ENCODE measurements around the gene SHC4.

The SHC4 gene

DNA sequence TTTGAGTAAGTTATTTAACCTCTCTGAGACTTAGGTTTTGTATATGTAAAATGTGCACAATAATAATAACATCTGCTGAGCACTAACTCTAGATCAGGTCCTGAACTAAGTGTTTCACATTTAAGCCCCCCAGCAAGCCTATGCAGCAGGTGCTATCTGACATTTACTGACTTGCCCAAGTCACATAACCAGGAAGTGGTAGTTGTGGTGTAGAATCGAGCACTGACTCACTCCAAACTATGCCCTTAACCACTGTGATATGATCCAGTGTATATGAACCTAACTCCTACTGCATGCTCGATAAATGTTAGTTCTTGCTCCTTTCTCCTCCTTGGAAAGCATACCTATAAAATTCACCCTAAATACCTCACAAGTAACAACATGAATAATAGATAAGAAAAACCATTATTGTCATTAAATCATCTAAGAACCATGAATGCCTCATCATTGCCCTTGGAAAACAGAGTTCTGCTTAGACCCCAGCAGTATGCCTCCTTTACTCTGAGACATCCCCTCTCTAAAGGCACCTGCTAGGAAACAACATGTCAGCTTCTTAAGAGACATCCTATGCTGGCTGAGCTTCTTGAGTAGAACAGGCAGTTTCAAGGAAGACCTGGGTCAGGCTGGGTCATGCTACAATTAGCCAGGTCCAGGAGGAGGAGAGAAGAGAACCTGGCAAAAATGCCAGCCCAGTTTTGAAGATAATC is 3.0 kb upstream of the SHC4 start:
- no peak for DNase-seq

GRCh38 chr15:48965972-48966371 is 2.3 kb upstream of the SHC4 start:
- DNase-seq: no peak

DNA sequence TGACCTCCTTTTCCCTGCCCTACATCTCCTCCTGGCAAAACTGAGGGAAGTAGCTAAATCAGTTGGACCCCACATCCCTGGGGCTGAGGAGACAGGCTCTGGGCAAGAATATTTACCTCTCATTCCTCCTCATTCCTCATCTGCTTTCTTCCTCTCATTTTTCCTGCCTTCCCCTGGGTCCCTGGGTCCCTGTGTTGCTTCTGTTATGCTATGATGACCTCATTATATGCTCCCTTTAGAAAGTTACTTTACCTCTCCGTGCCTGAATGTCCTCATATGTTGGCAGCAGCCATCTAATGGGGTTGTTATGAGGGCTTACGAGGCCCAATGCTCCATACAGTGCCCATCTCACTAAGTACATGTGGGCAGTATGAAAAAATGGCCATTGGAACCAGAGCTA is 1.2 kb upstream of the SHC4 start:
- DNase-seq: no peak

- DNase-seq: peak; percentile 1
These were observed 826 bp downstream of the SHC4 start for GRCh38 chr15:48962662-48963523.

- DNase-seq: no peak
These were observed 7.8 kb downstream of the SHC4 start for GRCh38 chr15:48955967-48956366.

GRCh38 chr15:48955370-48955769 is 8.3 kb downstream of the SHC4 start:
- DNase-seq: no peak

GRCh38 chr15:48954538-48954937 is 9.2 kb downstream of the SHC4 start:
- DNase-seq: no peak

DNA sequence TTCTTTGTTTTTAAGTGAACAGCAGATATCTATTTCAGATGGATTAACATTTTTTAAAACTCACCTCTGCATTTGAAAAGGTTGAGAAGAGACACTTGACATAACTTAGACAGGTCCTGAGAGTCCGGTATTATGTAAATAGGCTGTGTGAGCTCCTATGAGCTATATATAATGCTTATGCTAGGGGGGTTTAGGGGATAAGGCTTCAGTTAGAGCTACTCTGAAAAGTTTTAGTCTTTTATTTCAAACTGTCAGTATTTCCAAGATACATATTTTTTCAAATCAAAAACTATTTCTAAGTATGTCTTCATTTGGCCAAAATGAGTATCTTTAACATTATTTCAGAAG is 16.9 kb downstream of the SHC4 start:
- DNase-seq: no peak

- DNase-seq: no peak
These were observed 17.5 kb downstream of the SHC4 start for GRCh38 chr15:48946074-48946839.

GRCh38 chr15:48945386-48945785 is 18.3 kb downstream of the SHC4 start:
- no peak for DNase-seq

DNA sequence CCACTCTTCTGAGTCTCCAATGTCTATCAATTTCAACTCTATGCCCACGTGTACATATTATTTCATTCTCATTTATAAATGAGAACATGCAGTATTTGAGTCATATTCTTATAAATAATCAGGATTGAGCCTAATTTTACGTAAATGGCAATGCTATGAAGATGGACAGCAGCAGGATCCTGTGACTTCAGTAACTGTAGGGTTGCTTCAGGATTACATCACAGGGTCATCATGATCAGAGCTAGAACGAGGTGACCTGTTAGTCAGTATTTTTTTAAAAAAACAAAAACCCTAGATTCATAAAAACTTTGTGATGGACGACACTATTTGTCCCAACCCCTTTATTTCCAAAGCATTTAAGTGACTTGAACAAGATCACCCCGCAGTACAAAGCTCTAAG is 21.8 kb downstream of the SHC4 start:
- DNase-seq: no peak

- DNase-seq: no peak
These were observed 23.2 kb downstream of the SHC4 start for GRCh38 chr15:48940508-48940907.

DNA sequence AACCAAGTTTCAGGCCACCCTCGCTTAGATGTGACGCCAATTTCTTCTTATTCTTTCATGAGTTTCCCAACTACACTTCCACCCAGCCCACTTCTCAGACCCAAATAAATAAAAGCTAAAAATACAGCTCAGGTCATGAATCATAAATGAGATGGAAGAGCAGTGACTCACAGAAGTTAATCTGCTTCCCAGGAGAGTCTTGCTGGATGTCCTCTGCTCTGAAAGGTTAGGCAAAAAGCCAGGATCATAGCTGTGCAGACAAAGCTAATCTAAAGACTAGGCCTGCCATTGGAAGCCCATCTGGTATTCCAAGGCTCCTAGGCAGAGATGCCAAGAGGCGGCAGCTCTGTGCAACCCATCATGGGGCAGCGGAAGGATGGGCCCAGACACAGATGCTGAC is 24.1 kb downstream of the SHC4 start:
- no peak for DNase-seq

DNA sequence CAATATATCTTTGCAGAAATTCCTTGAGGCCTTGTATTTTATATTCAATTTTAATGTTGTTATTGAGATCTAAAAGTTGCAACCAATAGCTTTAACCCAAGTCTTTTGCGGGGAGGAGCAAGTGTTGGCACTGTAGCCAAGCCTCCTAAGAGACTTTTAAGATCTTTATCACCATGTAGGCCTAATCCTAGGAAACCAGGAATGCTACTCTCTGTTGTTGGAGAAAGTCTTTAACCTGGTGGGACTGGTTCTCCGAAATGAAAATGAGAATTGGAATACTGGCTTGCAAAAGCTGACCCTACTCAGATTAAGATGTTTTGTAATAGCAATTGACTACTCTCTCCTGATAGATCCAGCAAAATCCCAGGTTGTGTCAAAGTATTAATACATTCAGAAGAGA is 25.8 kb downstream of the SHC4 start:
- no peak for DNase-seq

- no peak for DNase-seq
These were observed 27.1 kb downstream of the SHC4 start for GRCh38 chr15:48936666-48937065.

DNA sequence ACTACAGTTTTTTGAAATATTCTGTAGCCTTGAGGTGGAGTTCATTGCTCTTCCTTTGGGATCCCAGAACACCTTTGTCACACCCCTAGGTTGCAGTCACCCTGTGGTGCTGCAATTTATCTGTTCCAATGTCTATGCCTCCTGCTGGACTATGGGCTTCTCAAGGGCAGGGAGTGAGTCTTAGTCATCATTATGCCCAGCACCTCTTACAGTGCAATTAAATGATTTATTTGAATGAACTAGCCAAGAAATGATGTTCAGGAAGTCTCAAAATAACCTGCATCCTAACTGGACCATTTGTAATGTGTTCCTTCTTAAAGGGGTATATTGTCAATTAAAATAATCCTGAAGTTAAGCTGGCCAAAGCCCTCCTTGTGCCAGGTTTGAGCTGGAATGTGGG is 28.5 kb downstream of the SHC4 start:
- DNase-seq: no peak

DNA sequence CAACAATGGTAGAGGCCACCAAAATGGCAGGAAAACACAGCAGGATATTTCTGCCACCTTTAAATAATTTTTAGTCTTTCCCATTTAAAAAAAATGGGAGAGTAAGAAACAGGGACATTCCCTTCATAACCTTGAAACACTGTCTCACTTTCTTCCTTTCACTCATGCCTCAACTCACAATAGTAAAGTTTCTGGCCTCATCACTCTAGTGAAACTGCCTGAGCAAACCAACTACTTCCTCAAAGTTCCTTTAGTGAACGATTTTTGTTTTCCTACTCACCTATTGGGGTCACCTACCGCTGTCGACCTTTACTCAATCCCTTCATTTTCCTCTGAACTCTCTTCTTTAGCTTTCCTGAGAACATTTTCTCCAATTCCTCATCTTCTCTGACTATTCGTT is 33.0 kb downstream of the SHC4 start:
- DNase-seq: no peak

DNA sequence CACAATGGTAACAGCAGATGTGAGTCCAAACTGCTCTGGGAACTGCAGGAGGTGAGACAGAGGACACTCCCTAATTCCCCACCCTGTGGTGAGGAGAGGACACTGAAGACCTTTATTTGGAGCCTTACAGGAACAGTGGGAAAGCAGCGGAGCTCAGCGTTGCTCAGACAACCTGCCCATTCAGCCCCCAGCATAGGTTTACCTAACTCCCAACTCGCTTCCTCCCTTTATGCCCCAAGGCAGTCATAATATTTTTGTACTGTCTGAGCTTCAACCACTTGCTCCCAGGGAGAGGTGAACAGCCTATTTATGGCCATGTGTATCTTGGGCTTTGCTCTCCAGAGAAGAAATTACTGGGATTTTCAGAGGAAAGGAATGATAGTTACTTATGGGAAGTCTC is 34.1 kb downstream of the SHC4 start:
- DNase-seq: no peak

- DNase-seq: no peak
These were observed 34.7 kb downstream of the SHC4 start for GRCh38 chr15:48928877-48929538.

- DNase-seq: no peak
These were observed 38.0 kb downstream of the SHC4 start for GRCh38 chr15:48925714-48926223.

GRCh38 chr15:48924528-48925393 is 39.0 kb downstream of the SHC4 start:
- DNase-seq: no peak

- DNase-seq: no peak
These were observed 41.7 kb downstream of the SHC4 start for GRCh38 chr15:48922046-48922445.
